LNCaP clone FGC (cell line): ENCODE measurements around the gene MAN2B2.

Source experiments
- DNase-seq: peaks from one replicate; pipeline ENCODE4 v3.0.0-alpha.2; 2011; ENCODE audit warnings: low read depth
- H3K4me3 ChIP-seq: 2 replicates; pipeline ENCODE4 v1.5.1; 2011; ENCODE audit warnings: mild to moderate bottlenecking, low read depth, low read length, control low read depth
- CTCF ChIP-seq: IDR thresholded peaks from 2 replicates; pipeline ENCODE4 v1.5.1; 2012; ENCODE audit warnings: mild to moderate bottlenecking; ENCODE audit not compliant: control insufficient read depth, insufficient read depth; ENCODE audit errors: extremely low read depth

Gene MAN2B2

GRCh38 chr4:6529021-6529420 lies 46.0 kb upstream of the MAN2B2 start:
- DNase-seq: no peak
- TF ChIP-seq CTCF: no peak
- H3K4me3 ChIP-seq: no peak overlapping the region

DNA sequence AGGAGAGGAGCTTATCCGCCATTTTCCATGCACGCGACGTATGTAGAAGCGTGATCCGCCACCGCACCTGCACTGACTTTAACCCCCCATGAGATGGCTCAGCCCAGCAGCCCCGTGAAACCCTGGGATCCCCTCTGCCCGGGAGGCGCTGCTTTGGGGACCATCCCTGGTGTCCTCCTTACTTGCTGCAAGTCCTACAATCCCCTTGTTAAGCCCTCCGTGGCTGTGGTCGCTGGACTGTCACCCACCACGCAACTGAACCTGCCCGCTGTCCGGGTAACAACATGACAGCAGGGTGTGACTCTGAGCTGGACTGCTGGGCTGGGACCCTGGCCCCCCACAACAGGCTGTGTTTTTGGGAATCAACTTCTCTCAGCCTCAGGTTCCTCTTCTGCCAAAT lies 44.7 kb upstream of the MAN2B2 start:
- TF ChIP-seq CTCF: no peak
- no peak overlapping the region for H3K4me3 ChIP-seq

DNA sequence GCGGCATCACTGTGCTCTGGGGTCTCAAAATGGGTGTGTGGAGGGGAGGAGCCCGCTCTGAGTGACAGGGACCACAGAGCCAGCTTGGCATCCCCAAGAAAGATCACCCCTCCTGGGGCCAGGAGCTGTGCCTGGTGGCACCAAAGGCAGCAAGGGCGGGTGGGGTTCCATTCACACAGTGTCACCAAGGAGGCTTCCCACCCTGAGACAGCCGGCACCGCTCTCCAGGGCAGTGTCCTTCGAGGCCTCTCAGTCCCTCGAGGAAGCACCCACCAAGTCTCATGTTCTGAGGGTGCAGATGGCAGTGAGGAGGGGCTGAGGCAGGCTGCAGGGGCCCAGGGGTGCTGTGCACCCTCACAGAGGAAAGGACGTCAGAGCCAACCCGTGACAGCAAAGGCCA lies 44.0 kb upstream of the MAN2B2 start:
- no peak for DNase-seq
- no peak for TF ChIP-seq CTCF
- H3K4me3 ChIP-seq: no peak overlapping the region

More for the DNA sequence above, 44.7 kb upstream of the MAN2B2 start:
- DNase-seq: no peak

DNA sequence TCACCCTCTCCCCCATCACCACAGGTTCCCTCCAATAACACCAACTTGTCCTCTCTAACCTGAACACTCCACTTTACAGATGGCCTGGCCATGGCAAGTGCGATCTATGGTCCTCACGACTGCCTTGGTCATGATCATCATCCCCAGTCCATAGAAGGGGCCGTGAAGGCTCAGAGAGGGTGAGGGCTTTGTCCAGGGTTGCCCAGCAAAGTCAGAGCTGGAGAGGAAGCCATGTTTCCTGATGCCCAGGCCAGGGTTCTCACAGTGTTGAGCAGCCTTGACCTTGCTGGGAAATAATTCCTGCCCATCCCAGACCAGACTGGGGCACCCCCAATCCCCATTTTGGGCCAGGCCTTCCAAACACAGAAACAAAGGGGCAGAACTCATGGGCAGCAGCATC lies 42.9 kb upstream of the MAN2B2 start:
- no peak for TF ChIP-seq CTCF

DNA sequence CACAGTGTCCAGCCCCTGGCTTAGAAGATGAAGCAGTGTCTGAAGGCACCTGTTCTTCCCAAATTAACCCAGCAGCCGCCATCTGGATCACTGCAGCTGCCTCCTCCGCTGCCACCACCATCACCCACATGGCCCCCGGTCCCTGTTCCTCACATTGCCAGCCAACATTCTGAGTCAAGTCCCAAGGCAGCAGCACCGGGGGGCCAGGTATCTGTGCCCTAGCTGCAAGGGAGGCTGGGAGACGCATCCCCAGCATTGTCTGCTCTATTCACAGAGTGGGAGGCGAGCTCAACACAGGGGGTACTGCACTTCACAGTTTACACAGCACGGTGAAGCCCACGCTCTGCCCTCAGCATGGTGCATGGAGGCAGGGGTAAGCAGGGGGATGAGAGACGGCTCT lies 42.3 kb upstream of the MAN2B2 start:
- TF ChIP-seq CTCF: no peak
- no peak overlapping the region for H3K4me3 ChIP-seq

More for the DNA sequence above, 42.9 kb upstream of the MAN2B2 start:
- DNase-seq: no peak
- no peak overlapping the region for H3K4me3 ChIP-seq

DNA sequence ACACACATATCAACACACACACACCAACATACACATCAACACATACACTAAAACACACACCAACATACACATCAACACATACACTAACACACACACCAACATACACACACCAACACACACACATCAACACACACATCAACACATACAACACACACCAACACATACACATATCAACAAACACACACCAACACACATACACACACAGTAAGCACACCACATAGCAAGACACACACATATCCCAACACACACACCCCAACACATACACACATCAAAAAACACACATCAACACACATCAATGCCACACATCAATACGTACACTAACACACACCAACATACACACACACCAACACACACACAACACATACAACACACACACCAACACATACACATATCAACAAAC lies 40.9 kb upstream of the MAN2B2 start:
- no peak overlapping the region for H3K4me3 ChIP-seq
- no peak for TF ChIP-seq CTCF
- no peak for DNase-seq

More for the DNA sequence above, 42.3 kb upstream of the MAN2B2 start:
- DNase-seq: no peak

DNA sequence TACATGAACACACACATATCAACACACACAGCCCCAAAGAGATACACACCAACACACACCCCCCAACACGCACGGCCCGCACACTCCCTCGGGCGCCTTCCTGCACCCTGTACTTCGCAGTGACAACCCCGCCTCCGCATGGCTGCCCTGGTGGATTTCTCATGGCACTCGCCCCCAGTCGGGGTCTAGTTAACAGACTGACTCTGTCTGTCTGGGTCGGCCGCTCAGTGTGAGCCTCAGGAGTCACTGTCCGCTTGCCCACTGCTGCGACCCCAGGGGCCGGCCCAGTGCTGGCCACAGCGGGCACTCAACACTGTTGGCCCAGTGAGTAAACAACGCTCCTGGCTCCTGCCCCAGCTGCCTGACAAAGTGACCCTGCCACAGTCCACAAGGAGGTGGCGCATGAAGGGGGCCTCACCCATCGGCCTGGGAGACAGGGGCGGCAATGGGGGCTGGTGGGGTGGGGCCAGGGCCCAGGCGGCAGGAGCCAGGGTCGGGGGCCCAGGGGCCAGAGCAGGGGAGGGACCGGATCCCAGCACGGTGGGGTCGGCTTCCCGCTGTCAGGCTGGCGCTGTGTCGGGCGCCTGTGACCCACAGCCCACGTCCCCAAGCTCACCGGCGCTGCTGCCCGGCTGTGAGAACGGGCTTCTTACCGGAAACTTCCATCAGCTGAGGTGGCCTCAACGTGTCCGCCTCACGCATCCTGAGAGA lies 40.2 kb upstream of the MAN2B2 start:
- DNase-seq: no peak
- no peak for TF ChIP-seq CTCF
- H3K4me3 ChIP-seq: no peak overlapping the region
